K562 (cell line): ENCODE results near the gene C1GALT1C1. TPM values are rescaled to one million over a fixed set of nuclear protein-coding genes. Genes with fewer than 3 reads are reported as not detected.

Experiments
- MGA ChIP-seq: fragments of 450-650 bp; IDR thresholded peaks from 2 replicates; pipeline ENCODE4 v1.6.1; 2016; ENCODE audit warnings: mild to moderate bottlenecking, moderate library complexity
- ZNF12 ChIP-seq: sonication (generic); formaldehyde crosslinking; IDR thresholded peaks from 2 replicates; pipeline ENCODE4 v1.4.0; 2020; ENCODE audit warnings: mild to moderate bottlenecking, missing genetic modification reagents
- polyA plus RNA-seq, 8 experiments: library from polyadenylated mRNA; depleted of rRNA in 4 of 8; stranded (reverse) in 5 of 8; unstranded in 3 of 8; fragments of >200 nt; fragmentation: Nextera tagmentation in 2 of 8; fragmentation: Illumina TruSeq in 1 of 8; extraction: Ambion mirVana in 2 of 8; extraction: Trizol in 1 of 8; gene quantifications; 2 replicates each; pipeline versions ENCODE4 v1.2.1 to v1.2.3, GENCODE V29; 2011 to 2014; ENCODE audit warnings: inconsistent platforms in 1 of 8, missing spikeins in 1 of 8
- total RNA-seq, 7 experiments: library from RNA; depleted of rRNA in 6 of 7; stranded (reverse); fragments of >200 nt in 6 of 7; fragmentation: Illumina TruSeq in 2 of 7; extraction: Trizol in 2 of 7; gene quantifications; 2 replicates each; pipeline versions ENCODE4 v1.2.1 to v1.2.3, GENCODE V29; 2011 to 2021; ENCODE audit warnings: low replicate concordance in 1 of 7

The C1GALT1C1 gene
- total and polyA plus RNA-seq, 9 of the 15 experiments (the other 6 are each of a cell fraction or from before 2014, with no cell fraction given): 9.6 to 49.4 (median 17.1) TPM

- TF ChIP-seq MGA (peak; percentile 42; the same call in 1 of the 2 replicates), ZNF12 (CRISPR knock-in tag) (no peak)
- TF ChIP-seq, all 486 proteins: peak for 8
These were observed 23.1 kb upstream of the C1GALT1C1 start (continued) for GRCh38 chrX:120653000-120653399.
